Measurements from ENCODE around the gene NR6A1.
A peak's percentile ranks its signal among the peaks of the same experiment; 100 is the strongest.
"Not testable (repeated sequence)": the region's sequence is repeated elsewhere in the genome, so short reads cannot be mapped to it uniquely, and the experiment has no call there.

The NR6A1 gene

GRCh38 chr9:124776954-124777648, 6.0 kb upstream of the NR6A1 start, which contains the start of gene OLFML2A:
Gene OLFML2A, plus strand, starts transcription at chr9:124777133. Its CDS starts 138 bp downstream, at chr9:124777271.
- DNase-seq (ENCODE audit: low spot score) = peak; percentile 83

- no peak for DNase-seq (ENCODE audit: low spot score)
These were observed 5.5 kb upstream of the NR6A1 start for GRCh38 chr9:124776618-124776953.

- DNase-seq (ENCODE audit: low spot score) = peak; percentile 80
These were observed 3.2 kb upstream of the NR6A1 start for GRCh38 chr9:124774129-124774978.

- DNase-seq (ENCODE audit: low spot score) = no peak
These were observed 2.5 kb upstream of the NR6A1 start for GRCh38 chr9:124773473-124774128.

- DNase-seq (ENCODE audit: low spot score) = not testable (repeated sequence)
These were observed 1.8 kb upstream of the NR6A1 start for GRCh38 chr9:124772877-124773276.

- peak; percentile 82 for DNase-seq (ENCODE audit: low spot score)
These were observed 962 bp upstream of the NR6A1 start for GRCh38 chr9:124771867-124772679.

GRCh38 chr9:124770359-124771020, 621 bp downstream of the NR6A1 start:
- no peak for DNase-seq (ENCODE audit: low spot score)

- DNase-seq (ENCODE audit: low spot score) = peak; percentile 57
These were observed 1.4 kb downstream of the NR6A1 start for GRCh38 chr9:124769549-124770358.

GRCh38 chr9:124768750-124769548, 2.2 kb downstream of the NR6A1 start:
- DNase-seq (ENCODE audit: low spot score) = no peak

GRCh38 chr9:124768334-124768733, 2.8 kb downstream of the NR6A1 start:
- no peak for DNase-seq (ENCODE audit: low spot score)

GRCh38 chr9:124767821-124768220, 3.3 kb downstream of the NR6A1 start:
- no peak for DNase-seq (ENCODE audit: low spot score)

- DNase-seq (ENCODE audit: low spot score) = no peak
These were observed 4.1 kb downstream of the NR6A1 start for GRCh38 chr9:124766815-124767554.

- no peak for DNase-seq (ENCODE audit: low spot score)
These were observed 4.8 kb downstream of the NR6A1 start for GRCh38 chr9:124766326-124766725.

GRCh38 chr9:124765439-124765835, 5.7 kb downstream of the NR6A1 start:
- no peak for DNase-seq (ENCODE audit: low spot score)

- peak; percentile 37 for DNase-seq (ENCODE audit: low spot score)
These were observed 6.2 kb downstream of the NR6A1 start for GRCh38 chr9:124764774-124765438.

GRCh38 chr9:124762633-124763032, 8.5 kb downstream of the NR6A1 start:
- no peak for DNase-seq (ENCODE audit: low spot score)

GRCh38 chr9:124761710-124762109, 9.4 kb downstream of the NR6A1 start:
- no peak for DNase-seq (ENCODE audit: low spot score)

GRCh38 chr9:124761196-124761595, 9.9 kb downstream of the NR6A1 start:
- no peak for DNase-seq (ENCODE audit: low spot score)
